ENCODE measurements around the gene JPH3. TPM values are rescaled to one million over a fixed set of nuclear protein-coding genes. Genes with fewer than 3 reads are reported as not detected.

JPH3 gene
- total RNA-seq, 2 experiments from 2014 or later, result not detected

- H3K9me3 Mint-ChIP-seq, result no peaks in the 10 kb centered on the region
Measured at GRCh38 chr16:87615621-87616041, 13.3 kb downstream of the JPH3 start.

DNA sequence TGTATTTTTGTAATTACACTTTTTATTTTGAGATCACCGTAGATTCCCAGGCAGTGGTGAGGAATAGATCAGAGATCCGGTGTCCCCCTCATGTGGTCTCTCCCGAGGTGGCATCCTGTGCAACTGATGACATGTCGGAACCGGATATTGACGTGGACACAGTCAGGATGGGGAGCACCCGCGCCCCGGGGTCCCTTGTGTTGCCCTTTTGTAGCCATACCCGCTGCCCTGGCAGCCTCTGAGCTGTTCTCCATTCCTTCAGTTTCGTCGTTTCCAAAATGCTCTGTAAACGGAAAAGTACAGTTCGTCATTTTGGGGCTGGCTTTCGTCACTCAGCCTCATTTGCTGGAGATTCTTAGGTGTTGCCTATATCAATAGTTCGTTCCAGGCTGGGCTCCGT lies 14.2 kb downstream of the JPH3 start:
- no peak for ATAC-seq (ENCODE audit: poor library complexity)
- no peak for DNase-seq
- H3K27ac ChIP-seq (ENCODE audit: low read depth in 1 of 2, low read length in 2 of 2), result no peak overlapping the region
- H3K4me3 ChIP-seq (ENCODE audit: low read length), result no peak overlapping the region
- intact Hi-C loops (cut with DNase I, micrococcal nuclease), result no loop called here
- H3K27ac Mint-ChIP-seq, result no peak overlapping the region
- no peaks in the 10 kb centered on the region for H3K9me3 Mint-ChIP-seq
- H3K36me3 ChIP-seq (ENCODE audit: insufficient read depth, low read length), result no peaks in the 10 kb centered on the region
- H3K4me1 ChIP-seq (ENCODE audit: insufficient read depth, low read length), result no peaks in the 10 kb centered on the region
- H3K36me3 Mint-ChIP-seq (ENCODE audit: low read depth), result no peaks in the 10 kb centered on the region
- H3K4me3 Mint-ChIP-seq, result no peak overlapping the region
- ChIA-PET POLR2A (no interaction called here), CTCF (no interaction called here)
- peaks cover 0 to 11% of the 10 kb centered on the region in 2 experiments for H3K27me3 ChIP-seq (ENCODE audit: control insufficient read depth in 1 of 2, insufficient read depth in 2 of 2, low read length in 2 of 2)
- no peaks in the 10 kb centered on the region for H3K4me1 Mint-ChIP-seq (ENCODE audit: low read depth)
- peaks cover 15% of the 10 kb centered on the region for H3K27me3 Mint-ChIP-seq
- no peaks in the 10 kb centered on the region for H3K9me3 ChIP-seq (ENCODE audit: control insufficient read depth in 1 of 2, insufficient read depth in 1 of 2, low read length in 2 of 2)
- TF ChIP-seq CTCF (IDR thresholded peaks at IDR 0.05), result no peak

More at GRCh38 chr16:87615621-87616041, 13.3 kb downstream of the JPH3 start:
- ChIA-PET POLR2A (no interaction called here), CTCF (no interaction called here)
- H3K4me3 Mint-ChIP-seq, result no peak overlapping the region
- peaks cover 21% of the 10 kb centered on the region for H3K27me3 Mint-ChIP-seq
- Histone ChIP-seq H3K27ac (ENCODE audit: low read depth in 1 of 2, low read length in 2 of 2) (no peak overlapping the region), H3K27me3 (ENCODE audit: control insufficient read depth in 1 of 2, insufficient read depth in 2 of 2, low read length in 2 of 2) (peaks cover 0 to 11% of the 10 kb centered on the region in 2 experiments), H3K4me1 (ENCODE audit: insufficient read depth, low read length) (no peaks in the 10 kb centered on the region), H3K4me3 (ENCODE audit: low read length) (no peak overlapping the region), H3K36me3 (ENCODE audit: insufficient read depth, low read length) (no peaks in the 10 kb centered on the region), H3K9me3 (ENCODE audit: control insufficient read depth in 1 of 2, insufficient read depth in 1 of 2, low read length in 2 of 2) (no peaks in the 10 kb centered on the region)
- DNase-seq, result no peak
- H3K4me1 Mint-ChIP-seq (ENCODE audit: low read depth), result no peaks in the 10 kb centered on the region
- ATAC-seq (ENCODE audit: poor library complexity), result no peak
- no peak overlapping the region for H3K27ac Mint-ChIP-seq
- intact Hi-C loops (cut with DNase I, micrococcal nuclease), result no loop called here
- TF ChIP-seq CTCF (IDR thresholded peaks at IDR 0.05), result no peak
- no peaks in the 10 kb centered on the region for H3K36me3 Mint-ChIP-seq (ENCODE audit: low read depth)

DNA sequence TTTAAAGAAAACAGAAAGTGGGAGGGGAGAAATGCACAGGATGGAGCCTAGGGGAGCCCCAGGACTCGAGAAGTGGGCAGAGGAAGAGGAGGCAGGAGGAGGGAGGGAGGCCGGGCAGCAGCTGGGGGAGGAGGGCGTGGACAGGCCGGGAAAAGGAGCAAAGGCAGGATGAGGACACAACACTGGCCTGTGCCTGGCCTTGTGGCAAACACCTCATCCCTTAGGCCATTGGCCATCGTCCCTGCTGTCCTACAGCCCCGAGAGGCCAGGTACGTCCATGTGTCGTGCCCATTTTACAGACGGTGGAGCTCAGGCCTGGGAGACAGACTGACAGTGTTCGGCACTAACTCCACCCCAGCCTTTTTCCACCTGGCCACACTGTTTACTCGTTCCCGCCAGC lies 15.9 kb downstream of the JPH3 start:
- Mint-ChIP-seq H3K9me3 (no peaks in the 10 kb centered on the region), H3K4me1 (ENCODE audit: low read depth) (no peaks in the 10 kb centered on the region), H3K36me3 (ENCODE audit: low read depth) (no peaks in the 10 kb centered on the region), H3K27ac (no peak overlapping the region), H3K4me3 (no peak overlapping the region), H3K27me3 (peaks cover 15% of the 10 kb centered on the region)
- Histone ChIP-seq H3K4me3 (ENCODE audit: low read length) (no peak overlapping the region), H3K27ac (ENCODE audit: low read depth in 1 of 2, low read length in 2 of 2) (no peak overlapping the region), H3K4me1 (ENCODE audit: insufficient read depth, low read length) (no peaks in the 10 kb centered on the region), H3K9me3 (ENCODE audit: control insufficient read depth in 1 of 2, insufficient read depth in 1 of 2, low read length in 2 of 2) (no peaks in the 10 kb centered on the region), H3K36me3 (ENCODE audit: insufficient read depth, low read length) (no peaks in the 10 kb centered on the region), H3K27me3 (ENCODE audit: control insufficient read depth in 1 of 2, insufficient read depth in 2 of 2, low read length in 2 of 2) (peaks cover 0 to 11% of the 10 kb centered on the region in 2 experiments)
- ChIA-PET POLR2A (no interaction called here), CTCF (no interaction called here)
- DNase-seq (no peak), ATAC-seq (ENCODE audit: poor library complexity) (no peak)
- no peak for TF ChIP-seq CTCF (IDR thresholded peaks at IDR 0.05)
- intact Hi-C loops (cut with DNase I, micrococcal nuclease), result no loop called here

Data from CD4-positive, alpha-beta T cell (primary cell).